Dendritic cell treated with granulocyte-macrophage colony-stimulating factor and Interleukin-4, amounts not matched to agents 40 ng/mL and 50 ng/mL, for 4 days (primary cell): ENCODE results near the gene CELF1.

Experiments
- H3K27ac Mint-ChIP-seq: one replicate; pipeline ENCODE4 v1.8.0; 2022; ENCODE audit warnings: mild to moderate bottlenecking, mixed read lengths
- H3K27me3 Mint-ChIP-seq: one replicate; pipeline ENCODE4 v1.8.0; 2022; ENCODE audit warnings: mild to moderate bottlenecking, mixed read lengths
- H3K36me3 Mint-ChIP-seq: one replicate; pipeline ENCODE4 v1.8.0; 2022; ENCODE audit warnings: low read depth, mixed read lengths
- H3K4me1 Mint-ChIP-seq: one replicate; pipeline ENCODE4 v1.8.0; 2022; ENCODE audit warnings: low read depth, mixed read lengths
- H3K4me3 Mint-ChIP-seq: one replicate; pipeline ENCODE4 v1.8.0; 2022; ENCODE audit warnings: mild to moderate bottlenecking, moderate library complexity, mixed read lengths
- H3K9me3 Mint-ChIP-seq: one replicate; pipeline ENCODE4 v1.8.0; 2022; ENCODE audit warnings: mixed read lengths
- intact Hi-C: fragments of 100-400 bp; cut with micrococcal nuclease; formaldehyde crosslinking; loops from one replicate; pipeline ENCODE4 v1.15.0; 2022

The CELF1 gene

DNA sequence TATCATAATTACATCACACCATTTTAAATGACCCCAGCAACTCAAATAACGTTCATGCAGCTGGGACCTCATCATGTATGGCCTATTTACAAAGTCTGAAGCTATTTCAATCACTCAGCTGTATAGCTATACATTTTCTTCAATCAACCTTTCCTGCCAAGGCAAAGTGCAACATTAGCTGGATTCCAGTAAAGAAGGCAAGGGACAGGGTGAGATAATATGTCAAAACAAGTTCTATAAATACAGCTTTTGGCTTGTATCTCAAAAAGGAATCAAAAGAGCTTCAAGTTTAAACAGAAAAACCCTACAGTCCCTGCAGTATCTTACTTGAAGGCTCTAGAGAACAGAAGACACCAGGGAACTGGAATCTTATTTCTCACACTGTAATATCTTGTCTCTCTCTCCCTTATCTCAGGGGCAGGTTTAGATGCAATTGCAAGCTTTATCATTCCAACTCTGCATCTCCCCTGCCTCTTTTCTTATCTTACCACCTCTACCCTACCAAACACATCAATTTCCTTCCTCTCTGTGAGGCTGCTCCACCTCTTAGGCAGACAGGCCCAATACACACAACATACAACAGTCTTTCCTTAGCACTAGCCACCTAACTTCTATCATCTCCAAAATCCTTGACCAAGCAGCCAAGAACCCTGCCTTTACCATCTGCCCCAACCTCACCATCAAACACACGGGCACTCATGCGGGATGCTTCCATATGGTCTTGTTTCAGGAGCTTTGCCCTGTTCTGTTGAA lies 34.5 kb downstream of the CELF1 start:
- Mint-ChIP-seq H3K27ac (peak overlapping the region; percentile 75), H3K4me1 (peaks cover 69% of the 10 kb centered on the region), H3K4me3 (peak overlapping the region; percentile 68), H3K9me3 (no peaks in the 10 kb centered on the region), H3K27me3 (no peaks in the 10 kb centered on the region), H3K36me3 (peaks cover 36% of the 10 kb centered on the region)
- intact Hi-C loops, result loop anchor here (5.0 kb wide), 1 partner anchor 34 kb away; the partner anchor contains the start of gene CELF1

DNA sequence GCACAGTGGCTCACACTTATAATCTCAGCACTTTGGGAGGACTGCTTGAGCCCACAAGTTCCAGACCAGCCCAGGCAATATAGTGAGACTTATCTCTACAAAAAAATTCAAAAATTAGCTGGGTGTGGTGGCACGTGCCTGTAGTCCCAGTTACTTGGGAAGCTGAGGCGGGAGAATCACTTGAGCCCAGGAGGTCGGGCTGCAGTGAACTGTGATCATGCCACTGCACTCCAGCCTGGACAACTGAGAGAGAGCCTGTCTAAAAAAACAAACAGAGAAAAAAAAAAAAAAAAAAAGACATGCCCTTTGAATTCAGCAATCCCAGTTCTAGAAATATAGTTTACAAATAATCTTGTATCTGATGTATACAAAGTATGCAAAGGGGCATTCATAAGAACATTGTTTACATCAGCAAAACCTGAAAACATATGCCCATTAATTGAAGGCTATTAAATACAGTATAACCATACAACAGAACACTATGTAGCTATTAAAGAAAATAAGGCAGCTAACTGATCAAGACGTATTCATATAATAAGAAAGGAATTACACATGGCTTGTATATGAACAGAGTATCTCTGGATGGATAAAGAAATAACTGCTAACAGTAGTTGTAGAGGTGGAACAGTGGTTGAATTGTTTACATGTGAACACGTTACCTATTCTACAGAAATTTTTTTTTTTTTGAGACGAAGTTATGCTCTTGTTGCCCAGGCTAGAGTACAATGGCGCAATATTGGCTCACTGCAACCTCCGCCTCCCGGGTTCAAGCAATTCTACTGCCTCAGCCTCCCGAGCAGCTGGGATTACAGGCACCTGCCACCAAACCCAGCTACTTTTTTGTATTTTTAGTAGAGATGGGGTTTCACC lies 35.7 kb downstream of the CELF1 start:
- peaks cover 36% of the 10 kb centered on the region for H3K36me3 Mint-ChIP-seq
- peaks cover 63% of the 10 kb centered on the region for H3K4me1 Mint-ChIP-seq
- H3K27ac Mint-ChIP-seq, result peak overlapping the region; percentile 75
- intact Hi-C loops, result loop anchor here (5.0 kb wide), 1 partner anchor 35 kb away; the partner anchor contains the start of gene CELF1
- H3K9me3 Mint-ChIP-seq, result no peaks in the 10 kb centered on the region
- no peaks in the 10 kb centered on the region for H3K27me3 Mint-ChIP-seq
- peak overlapping the region; percentile 68 for H3K4me3 Mint-ChIP-seq

DNA sequence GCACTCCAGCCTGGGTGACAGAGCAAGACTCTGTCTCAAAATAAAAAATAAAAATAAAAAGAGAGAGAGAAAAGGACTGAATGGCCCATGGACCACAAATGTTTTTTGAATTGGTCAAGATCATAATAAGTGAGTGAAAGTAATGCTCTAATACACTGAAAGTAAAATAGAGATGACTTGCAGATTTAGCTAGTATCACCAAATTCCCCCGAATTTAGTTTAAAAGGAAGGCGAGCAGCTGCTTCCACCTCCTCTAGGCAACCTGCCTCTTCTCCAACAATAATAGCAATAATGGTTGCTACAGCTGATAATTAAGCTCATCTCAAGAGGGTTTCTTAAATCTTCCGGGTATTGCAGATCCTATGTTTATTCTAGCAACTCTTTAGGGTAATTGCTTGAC lies 36.8 kb downstream of the CELF1 start:
- intact Hi-C loops, result loop anchor here (5.0 kb wide), 1 partner anchor 36 kb away; the partner anchor contains the start of gene CELF1

DNA sequence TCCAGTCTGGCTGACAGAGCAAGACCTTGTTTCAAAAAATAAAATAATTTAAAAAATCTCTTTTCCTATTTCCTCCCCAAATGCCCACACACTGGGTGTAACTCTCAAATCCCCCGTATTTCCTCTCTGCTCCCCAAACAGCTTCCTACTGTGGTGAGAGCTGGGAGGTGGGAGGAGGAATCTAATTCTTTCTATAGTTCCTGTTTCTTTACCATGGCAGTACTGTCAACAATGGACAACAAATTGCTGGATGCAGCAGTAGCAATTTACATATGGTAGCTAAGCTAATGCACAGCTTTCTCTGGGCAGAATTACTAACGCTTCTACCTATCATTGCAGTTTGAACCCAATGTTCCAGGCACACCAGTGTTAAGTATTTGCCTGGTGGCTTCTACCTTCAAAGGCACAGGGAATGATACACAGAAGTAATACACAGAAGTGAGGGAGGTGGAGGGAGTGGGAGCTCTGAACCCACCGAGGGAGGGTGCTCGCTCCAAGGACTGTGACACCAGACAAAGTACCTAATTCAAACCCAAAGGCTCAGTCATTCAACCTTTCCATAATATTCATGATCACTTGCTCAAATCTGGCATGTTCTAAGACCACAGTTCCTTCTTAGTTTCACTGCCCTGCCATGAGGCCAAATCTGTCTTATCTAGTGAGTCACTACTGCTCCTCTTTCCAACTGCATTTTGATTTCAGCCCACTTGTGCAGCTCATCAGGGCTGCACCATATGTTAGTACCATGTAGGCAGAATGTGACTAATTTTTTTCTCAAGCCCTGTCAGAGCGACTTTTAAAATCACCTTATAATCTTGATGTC lies 37.9 kb downstream of the CELF1 start:
- H3K36me3 Mint-ChIP-seq, result peaks cover 26% of the 10 kb centered on the region
- peak overlapping the region; percentile 75 for H3K27ac Mint-ChIP-seq
- no peaks in the 10 kb centered on the region for H3K27me3 Mint-ChIP-seq
- peak overlapping the region; percentile 50 for H3K4me3 Mint-ChIP-seq
- H3K4me1 Mint-ChIP-seq, result peaks cover 74% of the 10 kb centered on the region
- no peaks in the 10 kb centered on the region for H3K9me3 Mint-ChIP-seq
- intact Hi-C loops, result loop anchor here (5.0 kb wide), 1 partner anchor 37 kb away; the partner anchor contains the start of gene CELF1

More for the DNA sequence above, 36.8 kb downstream of the CELF1 start:
- Mint-ChIP-seq H3K36me3 (peaks cover 36% of the 10 kb centered on the region), H3K4me3 (peak overlapping the region; percentile 51), H3K9me3 (no peaks in the 10 kb centered on the region), H3K27ac (peak overlapping the region; percentile 75), H3K4me1 (peaks cover 67% of the 10 kb centered on the region), H3K27me3 (no peaks in the 10 kb centered on the region)

DNA sequence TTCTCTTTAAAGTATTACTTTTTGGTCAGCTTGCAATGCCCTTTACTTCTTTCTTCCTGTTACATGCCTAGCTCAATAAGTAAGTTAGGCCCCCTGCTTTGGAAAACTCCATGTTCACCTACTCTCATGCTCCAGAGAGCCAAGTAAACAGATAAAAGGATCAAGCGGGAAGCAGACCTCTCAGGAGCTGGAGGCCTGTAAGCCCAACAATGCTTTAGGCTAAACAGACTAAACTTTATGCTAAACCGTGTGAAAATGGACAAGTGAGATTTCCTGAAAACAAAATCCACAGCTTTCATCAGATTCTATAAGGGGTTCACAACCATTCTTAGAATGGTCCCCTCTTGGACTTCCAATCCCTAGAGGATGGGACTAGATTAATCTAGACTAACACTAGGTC lies 40.2 kb downstream of the CELF1 start:
- intact Hi-C loops, result loop anchor here (2.0 kb wide), 1 partner anchor 14 kb away; no protein-coding TSS in a partner anchor
- Mint-ChIP-seq H3K36me3 (peaks cover 18% of the 10 kb centered on the region), H3K27me3 (no peaks in the 10 kb centered on the region), H3K4me1 (peaks cover 77% of the 10 kb centered on the region), H3K9me3 (no peaks in the 10 kb centered on the region), H3K27ac (peak overlapping the region; percentile 75), H3K4me3 (no peak overlapping the region)

DNA sequence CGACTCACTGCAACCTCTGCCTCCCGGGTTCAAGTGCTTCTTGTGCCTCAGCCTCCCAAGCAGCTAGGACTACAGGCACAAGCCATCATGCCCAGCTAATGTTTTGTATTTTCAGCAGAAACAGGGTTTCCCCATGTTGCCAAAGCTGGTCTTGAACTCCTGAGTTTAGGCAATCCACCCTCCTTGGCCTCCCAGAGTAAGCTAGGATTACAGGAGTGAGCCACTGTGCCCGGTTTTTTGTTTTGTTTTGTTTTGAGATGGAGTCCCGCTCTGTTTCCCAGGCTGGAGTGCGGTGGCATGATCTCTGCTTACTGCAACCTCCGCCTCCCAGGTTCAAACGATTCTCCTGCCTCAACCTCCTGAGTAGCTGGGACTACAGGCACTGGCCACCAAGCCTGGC lies 41.0 kb downstream of the CELF1 start:
- peak overlapping the region; percentile 75 for H3K27ac Mint-ChIP-seq
- no peaks in the 10 kb centered on the region for H3K27me3 Mint-ChIP-seq
- H3K4me3 Mint-ChIP-seq, result no peak overlapping the region
- intact Hi-C loops, result loop anchor here (2.0 kb wide), 1 partner anchor 13 kb away; no protein-coding TSS in a partner anchor
- H3K9me3 Mint-ChIP-seq, result no peaks in the 10 kb centered on the region
- peaks cover 77% of the 10 kb centered on the region for H3K4me1 Mint-ChIP-seq
- peaks cover 15% of the 10 kb centered on the region for H3K36me3 Mint-ChIP-seq

DNA sequence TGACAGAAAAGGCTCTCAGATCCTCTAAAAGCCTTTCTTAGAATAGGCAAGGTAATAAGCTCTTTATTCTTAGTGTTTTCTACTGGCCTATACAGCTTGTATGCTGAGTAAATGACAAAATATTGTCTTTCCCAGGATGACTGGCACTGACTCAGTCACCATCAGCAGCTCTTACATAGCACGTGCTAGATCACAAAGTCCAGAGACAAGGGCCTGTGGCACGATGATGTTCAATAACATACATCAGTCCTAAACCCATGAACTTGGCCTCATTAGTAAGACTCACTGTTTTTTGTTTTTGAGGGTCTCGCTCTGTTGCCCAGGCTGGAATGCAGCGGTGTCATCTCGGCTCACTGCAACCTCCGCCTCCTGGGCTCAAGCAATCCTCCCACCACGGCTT lies 42.7 kb downstream of the CELF1 start:
- Mint-ChIP-seq H3K4me1 (peaks cover 84% of the 10 kb centered on the region), H3K27me3 (no peaks in the 10 kb centered on the region), H3K36me3 (peaks cover 18% of the 10 kb centered on the region), H3K27ac (peak overlapping the region; percentile 55), H3K9me3 (no peaks in the 10 kb centered on the region), H3K4me3 (no peak overlapping the region)
- intact Hi-C loops, result no loop called here

DNA sequence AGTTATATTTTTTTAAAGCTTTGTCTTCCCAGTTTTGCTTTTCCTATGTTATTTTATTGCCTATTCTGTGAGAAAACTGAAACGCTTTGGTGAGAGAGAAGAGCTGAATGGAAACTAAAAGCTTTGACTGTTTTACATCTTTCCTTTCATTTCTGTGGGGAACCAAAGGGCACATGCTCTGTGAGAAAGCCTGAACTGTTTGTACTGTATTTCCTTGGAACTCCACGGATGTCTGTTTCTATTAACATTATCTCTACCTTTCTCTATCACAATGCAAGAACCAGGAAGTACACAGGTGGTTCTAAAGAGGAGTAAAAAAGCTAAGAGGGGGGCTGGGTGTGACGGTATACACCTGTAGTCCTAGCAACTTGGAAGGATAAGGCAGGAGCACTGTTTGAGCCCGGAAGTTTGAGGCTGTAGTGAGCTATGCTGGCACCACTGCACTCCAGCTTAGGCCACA lies 43.8 kb downstream of the CELF1 start:
- intact Hi-C loops, result no loop called here
- Mint-ChIP-seq H3K4me1 (peaks cover 81% of the 10 kb centered on the region), H3K4me3 (peak overlapping the region; percentile 13), H3K9me3 (no peaks in the 10 kb centered on the region), H3K36me3 (peaks cover 28% of the 10 kb centered on the region), H3K27ac (peak overlapping the region; percentile 78), H3K27me3 (no peaks in the 10 kb centered on the region)

DNA sequence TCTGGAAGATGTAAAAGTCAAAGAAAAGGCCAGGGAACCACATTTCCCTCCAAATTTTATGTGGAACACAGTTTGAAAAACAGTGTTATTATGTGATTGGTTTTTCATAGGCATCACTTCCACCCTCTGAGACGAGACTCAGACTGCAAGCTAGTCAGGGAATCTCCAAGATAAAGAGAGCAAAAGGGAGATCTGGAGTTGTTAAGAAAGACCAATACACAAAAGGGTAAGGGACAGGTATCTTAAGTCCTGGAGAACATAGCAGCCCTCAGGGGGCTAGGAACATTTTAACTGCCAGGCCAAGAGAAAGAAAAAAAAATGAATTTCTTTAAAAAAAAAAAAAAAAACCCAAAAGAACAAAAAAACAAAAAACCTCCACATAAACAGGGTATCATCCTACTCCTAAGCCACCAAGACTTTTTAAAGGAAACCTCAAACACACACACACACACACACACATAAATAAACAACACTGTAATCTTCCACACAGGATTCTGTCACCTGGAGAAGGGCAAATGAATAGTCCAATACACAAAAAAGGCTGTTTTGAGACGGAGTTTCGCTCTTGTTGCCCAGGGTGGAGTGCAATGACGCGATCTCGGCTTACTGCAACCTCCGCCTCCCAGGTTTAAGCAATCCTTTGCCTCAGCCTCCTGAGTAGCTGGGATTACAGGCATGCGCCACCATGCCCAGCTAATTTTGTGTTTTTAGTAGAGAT lies 44.5 kb downstream of the CELF1 start:
- intact Hi-C loops, result no loop called here
- Mint-ChIP-seq H3K9me3 (no peaks in the 10 kb centered on the region), H3K27me3 (no peaks in the 10 kb centered on the region), H3K36me3 (peaks cover 34% of the 10 kb centered on the region), H3K4me3 (no peak overlapping the region), H3K4me1 (peaks cover 80% of the 10 kb centered on the region), H3K27ac (peak overlapping the region; percentile 78)

DNA sequence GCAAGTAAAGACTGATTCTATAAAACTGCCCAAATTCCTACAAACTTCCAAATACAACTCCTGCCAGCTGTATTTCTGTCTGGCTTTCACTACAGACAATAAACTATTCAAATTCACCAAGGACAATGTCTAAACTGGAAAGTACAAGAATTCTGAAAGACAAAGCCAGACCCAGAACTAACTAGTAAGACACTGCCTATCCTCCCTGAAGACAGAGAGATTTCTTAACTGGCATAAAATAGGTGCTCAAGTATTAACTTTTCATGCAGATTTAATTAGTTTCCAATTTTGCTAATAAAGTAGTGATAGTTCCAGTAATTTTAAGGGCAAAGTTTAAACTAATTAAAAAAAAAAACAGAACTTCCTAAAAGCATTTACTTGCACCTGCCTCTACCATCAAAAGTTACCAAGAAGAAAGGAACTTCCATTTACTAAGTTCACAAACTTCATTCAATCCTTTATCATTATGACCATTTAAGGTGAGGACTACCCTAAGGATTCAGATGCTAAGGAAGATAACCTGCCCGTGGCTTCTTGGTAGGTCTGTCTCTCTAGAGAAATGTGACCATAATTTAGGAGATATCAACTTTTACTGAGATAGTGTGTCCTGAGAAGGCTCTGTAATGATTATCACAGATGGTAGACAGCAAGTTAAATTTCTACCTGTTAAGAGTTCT lies 45.2 kb downstream of the CELF1 start:
- intact Hi-C loops, result no loop called here

DNA sequence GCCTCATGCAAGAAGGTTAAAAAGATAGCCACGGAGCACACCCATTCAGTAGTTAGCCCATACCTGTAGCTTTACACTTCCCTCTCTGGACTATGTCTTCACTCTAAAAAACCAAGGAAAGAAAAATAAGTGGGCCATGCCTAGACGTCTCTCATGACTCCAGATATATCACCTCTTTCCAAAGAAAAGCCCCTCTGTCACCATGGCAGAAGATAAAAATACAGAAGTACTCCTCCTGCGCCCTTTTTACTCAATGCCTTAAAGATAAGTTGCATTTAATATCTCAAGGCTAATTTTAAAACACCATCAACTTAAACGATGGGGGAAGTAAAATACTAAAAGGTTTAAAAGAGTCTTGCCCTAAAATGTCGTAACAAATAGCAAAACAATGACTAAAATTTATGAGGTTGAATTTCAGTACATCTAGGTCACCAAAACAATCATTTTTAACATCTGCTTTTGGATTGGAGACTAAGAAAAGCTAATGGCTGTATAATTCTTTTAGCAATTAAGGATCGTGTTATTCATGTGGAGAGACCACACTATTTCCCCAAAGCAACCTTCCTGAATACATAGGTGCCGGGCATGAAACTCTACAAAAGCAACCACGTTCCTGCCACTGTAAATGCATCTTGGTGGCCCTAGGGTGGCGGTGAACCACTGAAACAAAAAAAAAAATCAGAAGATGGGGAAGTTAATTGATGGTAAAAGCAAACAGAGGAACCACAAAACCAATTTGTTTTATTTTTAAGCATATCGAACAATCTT lies 46.0 kb downstream of the CELF1 start:
- Mint-ChIP-seq H3K4me1 (peaks cover 89% of the 10 kb centered on the region), H3K27ac (peak overlapping the region; percentile 73), H3K9me3 (no peaks in the 10 kb centered on the region), H3K27me3 (no peaks in the 10 kb centered on the region), H3K36me3 (peaks cover 47% of the 10 kb centered on the region), H3K4me3 (peak overlapping the region; percentile 34)
- intact Hi-C loops, result no loop called here

More for the DNA sequence above, 45.2 kb downstream of the CELF1 start:
- peaks cover 84% of the 10 kb centered on the region for H3K4me1 Mint-ChIP-seq
- no peaks in the 10 kb centered on the region for H3K9me3 Mint-ChIP-seq
- peaks cover 40% of the 10 kb centered on the region for H3K36me3 Mint-ChIP-seq
- no peaks in the 10 kb centered on the region for H3K27me3 Mint-ChIP-seq
- H3K4me3 Mint-ChIP-seq, result no peak overlapping the region
- peak overlapping the region; percentile 78 for H3K27ac Mint-ChIP-seq

DNA sequence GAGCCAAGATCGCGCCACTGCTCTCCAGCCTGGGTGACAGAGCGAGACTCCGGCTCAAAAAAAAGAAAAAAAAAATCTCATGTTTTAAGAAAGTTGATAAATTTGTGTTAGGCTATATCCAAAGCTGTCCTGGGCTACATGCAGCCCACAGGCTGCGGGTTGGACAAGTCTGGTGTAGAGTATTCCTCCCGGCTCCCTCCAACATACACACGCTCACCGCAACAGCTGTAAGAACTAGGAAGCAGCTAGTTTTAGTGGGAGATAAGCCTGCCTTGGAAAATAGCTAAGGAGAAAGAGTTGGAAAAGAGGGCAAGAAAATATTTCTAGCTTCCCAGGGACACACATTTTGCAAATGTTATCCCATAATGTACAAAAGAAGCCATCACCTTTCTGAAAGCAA lies 46.6 kb downstream of the CELF1 start:
- intact Hi-C loops, result no loop called here
- Mint-ChIP-seq H3K27ac (peak overlapping the region; percentile 73), H3K4me1 (peaks cover 86% of the 10 kb centered on the region), H3K36me3 (peaks cover 49% of the 10 kb centered on the region), H3K4me3 (no peak overlapping the region), H3K27me3 (no peaks in the 10 kb centered on the region), H3K9me3 (no peaks in the 10 kb centered on the region)
